IMR-90 (cell line): ENCODE results near the gene ARHGEF7.

ENCODE experiments used
- CEBPB ChIP-seq: IDR thresholded peaks from 2 replicates; pipeline ENCODE4 v1.6.1; 2012; ENCODE audit warnings: low read depth, low read length, improper control_type of control experiment
- CHD1 ChIP-seq: IDR thresholded peaks from 2 replicates; pipeline ENCODE4 v1.6.1; 2012; ENCODE audit warnings: low read depth, low read length, improper control_type of control experiment
- MAZ ChIP-seq: IDR thresholded peaks from 2 replicates; pipeline ENCODE4 v1.6.1; 2012; ENCODE audit warnings: low read depth, mild to moderate bottlenecking, low read length, improper control_type of control experiment, moderate library complexity, borderline replicate concordance
- NFE2L2 ChIP-seq: fragments of 150-350 bp; IDR thresholded peaks from 2 replicates; pipeline ENCODE4 v1.6.1; 2016; ENCODE audit warnings: low read depth, mild to moderate bottlenecking, low read length
- POLR2A ChIP-seq: IDR thresholded peaks from 2 replicates; pipeline ENCODE4 v1.6.1; 2012; ENCODE audit warnings: mild to moderate bottlenecking, low read depth, low read length
- RCOR1 ChIP-seq: IDR thresholded peaks from 2 replicates; pipeline ENCODE4 v1.6.1; 2012; ENCODE audit warnings: mild to moderate bottlenecking, low read length, improper control_type of control experiment; ENCODE audit not compliant: insufficient replicate concordance
- SMC3 ChIP-seq: fragments of 150-350 bp; IDR thresholded peaks from 2 replicates; pipeline ENCODE4 v1.6.1; 2016; ENCODE audit warnings: low read depth, mild to moderate bottlenecking, antibody characterized with exemption, low read length, moderate library complexity
- TF ChIP-seq, protein P1 (sequence below): conservative IDR thresholded peaks from 2 replicates; pipeline ENCODE4 v1.5.1; 2012; ENCODE audit warnings: mild to moderate bottlenecking, low read depth, low read length, improper control_type of control experiment
- TF ChIP-seq, protein P2 (sequence below): fragments of 150-350 bp; IDR thresholded peaks from 2 replicates; pipeline ENCODE4 v1.6.1; 2016; ENCODE audit warnings: low read depth, mild to moderate bottlenecking, low read length, moderate library complexity, borderline replicate concordance

DNA sequence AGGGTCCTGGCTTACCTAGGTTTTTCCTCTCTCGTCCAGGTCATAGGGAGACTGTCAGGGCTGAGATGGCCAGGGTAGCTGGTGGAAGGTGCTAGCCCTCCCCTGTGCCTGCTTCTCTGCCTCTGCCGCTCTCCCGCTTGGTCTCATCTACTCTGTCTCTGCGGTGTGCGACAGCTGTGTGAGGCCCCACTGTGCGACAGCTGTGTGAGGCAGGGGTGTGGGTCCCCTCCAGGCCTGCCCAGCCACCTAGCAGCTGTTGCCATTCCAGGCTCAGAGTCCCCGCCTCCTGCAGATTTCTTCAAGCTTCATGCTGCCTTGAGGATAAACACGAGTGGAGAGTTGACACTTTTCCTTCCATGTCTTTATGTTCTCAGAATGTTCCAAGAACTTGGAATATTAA lies 53.0 kb downstream of the ARHGEF7 start:
- TF ChIP-seq, protein P1, sequence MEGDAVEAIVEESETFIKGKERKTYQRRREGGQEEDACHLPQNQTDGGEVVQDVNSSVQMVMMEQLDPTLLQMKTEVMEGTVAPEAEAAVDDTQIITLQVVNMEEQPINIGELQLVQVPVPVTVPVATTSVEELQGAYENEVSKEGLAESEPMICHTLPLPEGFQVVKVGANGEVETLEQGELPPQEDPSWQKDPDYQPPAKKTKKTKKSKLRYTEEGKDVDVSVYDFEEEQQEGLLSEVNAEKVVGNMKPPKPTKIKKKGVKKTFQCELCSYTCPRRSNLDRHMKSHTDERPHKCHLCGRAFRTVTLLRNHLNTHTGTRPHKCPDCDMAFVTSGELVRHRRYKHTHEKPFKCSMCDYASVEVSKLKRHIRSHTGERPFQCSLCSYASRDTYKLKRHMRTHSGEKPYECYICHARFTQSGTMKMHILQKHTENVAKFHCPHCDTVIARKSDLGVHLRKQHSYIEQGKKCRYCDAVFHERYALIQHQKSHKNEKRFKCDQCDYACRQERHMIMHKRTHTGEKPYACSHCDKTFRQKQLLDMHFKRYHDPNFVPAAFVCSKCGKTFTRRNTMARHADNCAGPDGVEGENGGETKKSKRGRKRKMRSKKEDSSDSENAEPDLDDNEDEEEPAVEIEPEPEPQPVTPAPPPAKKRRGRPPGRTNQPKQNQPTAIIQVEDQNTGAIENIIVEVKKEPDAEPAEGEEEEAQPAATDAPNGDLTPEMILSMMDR: no peak
- TF ChIP-seq, protein P2, sequence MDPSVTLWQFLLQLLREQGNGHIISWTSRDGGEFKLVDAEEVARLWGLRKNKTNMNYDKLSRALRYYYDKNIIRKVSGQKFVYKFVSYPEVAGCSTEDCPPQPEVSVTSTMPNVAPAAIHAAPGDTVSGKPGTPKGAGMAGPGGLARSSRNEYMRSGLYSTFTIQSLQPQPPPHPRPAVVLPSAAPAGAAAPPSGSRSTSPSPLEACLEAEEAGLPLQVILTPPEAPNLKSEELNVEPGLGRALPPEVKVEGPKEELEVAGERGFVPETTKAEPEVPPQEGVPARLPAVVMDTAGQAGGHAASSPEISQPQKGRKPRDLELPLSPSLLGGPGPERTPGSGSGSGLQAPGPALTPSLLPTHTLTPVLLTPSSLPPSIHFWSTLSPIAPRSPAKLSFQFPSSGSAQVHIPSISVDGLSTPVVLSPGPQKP: no peak
- TF ChIP-seq POLR2A (no peak), NFE2L2 (no peak), MAZ (no peak), CEBPB (no peak), SMC3 (no peak), RCOR1 (no peak), CHD1 (no peak)
